Fibroblast of villous mesenchyme (primary cell): ENCODE measurements around the gene ODR4. TPM values are rescaled to one million over a fixed set of nuclear protein-coding genes. Genes with fewer than 3 reads are reported as not detected.
"Not testable (repeated sequence)": the region's sequence is repeated elsewhere in the genome, so short reads cannot be mapped to it uniquely, and the experiment has no call there.

Experiments
- DNase-seq: peaks from one replicate; pipeline ENCODE4 v3.0.0-alpha.2; 2010; ENCODE audit warnings: low read depth
- H3K4me3 ChIP-seq: 2 replicates; pipeline ENCODE4 v1.5.1; 2011; ENCODE audit warnings: low read depth, mild to moderate bottlenecking, low read length
- total RNA-seq: library from RNA; depleted of rRNA; stranded (reverse); fragments of >200 nt; gene quantifications from 2 replicates; pipeline ENCODE4 v1.2.3, GENCODE V29; 2012
- TF ChIP-seq, protein P1 (sequence below): IDR thresholded peaks from 2 replicates; pipeline ENCODE4 v1.5.1; 2012; ENCODE audit warnings: low read depth, mild to moderate bottlenecking, low read length; ENCODE audit not compliant: insufficient read depth

Gene ODR4
- total RNA-seq, 1 donor = 25.9 TPM

DNA sequence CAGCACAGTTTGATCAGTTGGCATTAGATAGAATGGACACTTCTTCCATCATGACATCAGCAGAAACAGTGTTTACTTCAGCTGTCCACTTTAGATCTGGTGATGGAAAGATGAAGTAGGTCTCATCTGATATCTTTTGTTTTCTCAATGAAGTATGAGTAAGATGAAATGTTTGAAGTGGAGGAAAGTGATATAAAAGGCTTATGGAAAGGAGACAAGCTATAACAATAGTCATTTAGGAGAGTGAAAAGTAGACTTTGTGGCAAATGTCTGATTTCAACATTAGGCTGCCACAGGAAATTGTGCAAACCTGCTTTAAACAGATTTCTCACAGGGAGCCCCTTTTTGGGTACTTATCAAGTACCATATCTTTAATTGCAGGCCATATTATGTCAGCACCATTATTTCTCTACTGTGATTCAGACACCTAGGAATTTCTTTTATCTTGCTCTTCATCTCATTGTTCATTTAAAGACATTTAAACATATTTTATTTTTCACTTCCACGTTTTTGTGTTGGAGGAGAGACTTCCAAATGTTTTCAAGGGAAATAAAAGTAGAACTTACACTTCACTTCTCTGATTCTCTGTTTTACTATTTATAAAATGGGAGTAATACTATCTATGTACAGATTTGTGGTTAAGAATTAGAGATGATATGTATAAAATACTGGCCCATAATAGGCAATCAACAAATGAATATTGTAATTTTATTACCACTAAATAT lies 67.2 kb downstream of the ODR4 start:
- DNase-seq = peak; percentile 29
- H3K4me3 ChIP-seq = no peak overlapping the region
- TF ChIP-seq, protein P1, sequence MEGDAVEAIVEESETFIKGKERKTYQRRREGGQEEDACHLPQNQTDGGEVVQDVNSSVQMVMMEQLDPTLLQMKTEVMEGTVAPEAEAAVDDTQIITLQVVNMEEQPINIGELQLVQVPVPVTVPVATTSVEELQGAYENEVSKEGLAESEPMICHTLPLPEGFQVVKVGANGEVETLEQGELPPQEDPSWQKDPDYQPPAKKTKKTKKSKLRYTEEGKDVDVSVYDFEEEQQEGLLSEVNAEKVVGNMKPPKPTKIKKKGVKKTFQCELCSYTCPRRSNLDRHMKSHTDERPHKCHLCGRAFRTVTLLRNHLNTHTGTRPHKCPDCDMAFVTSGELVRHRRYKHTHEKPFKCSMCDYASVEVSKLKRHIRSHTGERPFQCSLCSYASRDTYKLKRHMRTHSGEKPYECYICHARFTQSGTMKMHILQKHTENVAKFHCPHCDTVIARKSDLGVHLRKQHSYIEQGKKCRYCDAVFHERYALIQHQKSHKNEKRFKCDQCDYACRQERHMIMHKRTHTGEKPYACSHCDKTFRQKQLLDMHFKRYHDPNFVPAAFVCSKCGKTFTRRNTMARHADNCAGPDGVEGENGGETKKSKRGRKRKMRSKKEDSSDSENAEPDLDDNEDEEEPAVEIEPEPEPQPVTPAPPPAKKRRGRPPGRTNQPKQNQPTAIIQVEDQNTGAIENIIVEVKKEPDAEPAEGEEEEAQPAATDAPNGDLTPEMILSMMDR = no peak

DNA sequence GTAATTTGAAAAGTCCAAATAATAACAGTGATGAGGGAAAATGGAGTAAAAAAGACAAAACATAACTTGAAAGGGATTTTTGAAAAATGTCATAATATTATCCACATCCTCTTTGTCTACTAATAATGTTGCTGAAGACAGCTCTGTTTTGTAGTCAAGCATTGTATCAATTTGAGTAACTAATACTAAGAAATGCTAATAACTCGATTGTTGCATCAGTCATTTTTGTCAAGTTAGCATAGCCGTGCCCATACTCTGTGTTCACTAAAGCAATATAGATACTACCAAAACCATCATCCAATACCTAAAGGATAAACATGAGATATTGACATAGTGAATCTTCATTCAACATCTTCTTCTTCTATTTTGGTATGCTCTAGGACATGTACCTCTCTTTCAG lies 68.0 kb downstream of the ODR4 start:
- no peak for DNase-seq
- no peak overlapping the region for H3K4me3 ChIP-seq
- TF ChIP-seq, protein P1 = no peak

DNA sequence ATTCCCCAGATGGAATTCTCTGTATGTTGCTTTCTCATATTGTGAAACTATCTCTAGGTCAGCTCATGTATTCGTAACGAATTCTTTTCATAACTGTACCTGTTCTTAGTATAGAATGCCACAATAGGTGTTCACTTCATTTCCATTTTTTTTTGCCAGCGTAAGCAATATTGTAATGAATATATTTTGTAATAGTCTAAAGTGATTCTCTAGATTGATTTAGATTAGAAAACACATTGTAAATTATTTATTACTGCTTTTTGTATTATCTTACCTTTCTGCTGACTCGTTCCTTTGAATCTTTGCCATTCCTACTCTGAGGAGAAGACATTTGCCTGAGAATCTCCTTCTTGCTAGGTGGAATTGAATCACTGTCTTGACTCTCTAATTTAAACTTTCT lies 70.5 kb downstream of the ODR4 start:
- DNase-seq = no peak
- TF ChIP-seq, protein P1 = no peak
- no peak overlapping the region for H3K4me3 ChIP-seq

DNA sequence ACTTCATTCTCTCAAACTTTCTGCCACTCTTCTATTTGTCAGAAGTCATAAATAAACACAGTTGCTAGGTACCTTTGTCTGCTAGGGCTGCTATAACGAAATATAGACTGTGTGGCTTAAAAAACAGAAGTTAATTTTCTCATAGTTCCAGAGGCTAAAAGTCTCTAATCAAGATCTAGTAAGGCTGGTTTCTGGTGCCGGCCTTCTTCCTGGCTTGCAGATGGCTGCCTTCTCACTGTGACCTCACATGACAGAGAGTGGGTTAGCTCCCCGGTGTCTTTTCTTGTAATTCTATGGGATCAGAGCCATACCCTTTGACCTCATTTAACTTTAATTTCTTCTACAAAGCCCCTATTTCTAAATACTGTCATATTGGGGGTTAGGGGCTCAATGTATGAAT lies 79.3 kb downstream of the ODR4 start:
- TF ChIP-seq, protein P1 = no peak
- DNase-seq = no peak
- no peak overlapping the region for H3K4me3 ChIP-seq

DNA sequence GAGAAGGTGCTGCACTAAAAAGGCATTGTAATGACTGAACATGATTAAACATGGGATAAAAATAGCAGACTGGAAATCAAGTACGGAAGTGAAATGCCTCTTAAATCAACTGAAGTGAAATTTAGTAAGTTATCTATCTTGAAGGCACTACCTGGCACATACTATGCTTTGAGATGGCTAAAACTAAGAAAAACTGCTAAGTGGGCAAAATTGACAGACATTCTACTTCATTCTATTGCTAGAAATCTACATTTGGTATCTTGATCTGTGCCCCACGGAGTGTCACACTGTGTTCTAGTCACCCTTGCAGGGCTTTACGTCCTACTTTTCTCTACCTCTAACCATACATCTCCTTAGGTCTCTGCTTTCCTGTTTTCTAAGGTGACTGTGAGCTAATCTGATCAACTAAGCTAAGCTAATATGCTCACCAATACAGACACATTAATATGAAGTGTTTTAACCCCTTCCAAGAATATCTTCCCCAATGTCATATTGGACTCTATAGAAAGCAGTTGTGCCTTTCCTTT lies 81.2 kb downstream of the ODR4 start:
- H3K4me3 ChIP-seq = no peak overlapping the region
- DNase-seq = no peak
- TF ChIP-seq, protein P1 = no peak

DNA sequence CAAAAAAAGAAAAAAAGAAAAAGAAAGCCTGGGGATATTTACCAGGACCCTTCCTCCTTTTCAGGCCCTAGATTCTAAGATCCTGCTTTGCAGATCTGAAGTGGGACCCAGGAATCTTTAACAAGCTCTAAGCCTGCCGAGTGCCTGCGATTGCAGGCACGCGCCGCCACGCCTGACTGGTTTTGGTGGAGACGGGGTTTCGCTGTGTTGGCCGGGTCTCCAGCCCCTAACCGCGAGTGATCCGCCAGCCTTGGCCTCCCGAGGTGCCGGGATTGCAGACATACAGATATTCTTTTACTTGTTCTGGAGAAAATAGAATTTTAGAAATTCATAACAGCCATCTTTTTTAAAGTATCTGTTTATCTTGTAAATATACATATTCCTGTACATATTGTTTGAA lies 83.5 kb downstream of the ODR4 start:
- H3K4me3 ChIP-seq, DNase-seq: not testable (repeated sequence)

DNA sequence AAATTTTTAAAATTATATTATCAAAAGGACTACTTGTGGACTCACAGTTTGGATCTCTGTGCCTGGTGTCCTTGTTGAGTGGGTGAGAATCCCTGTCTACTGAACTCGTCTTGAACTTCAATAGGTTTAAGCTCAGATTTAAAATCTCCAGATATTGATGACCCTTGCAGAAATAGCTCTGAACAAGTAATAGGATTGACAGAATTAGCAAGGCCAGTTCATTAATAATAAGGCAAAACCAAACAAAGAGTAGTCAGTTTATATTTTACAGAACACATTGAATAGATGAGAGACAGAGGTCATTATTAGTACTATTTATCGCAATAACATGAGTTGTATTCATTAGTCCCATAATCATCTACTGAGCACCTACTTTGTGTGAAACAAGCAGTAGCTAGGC lies 85.4 kb downstream of the ODR4 start, which contains the start of gene PDC:
Gene PDC, minus strand, starts transcription at position 101 of the 400 bp plus-strand sequence. CDS start 11,655 bp downstream, outside the sequence.
- TF ChIP-seq, protein P1 = no peak
- no peak within 1 kb of the TSS for H3K4me3 ChIP-seq
- no peak for DNase-seq
